ENCODE results near the gene LPAR2. TPM values are rescaled to one million over a fixed set of nuclear protein-coding genes. Genes with fewer than 3 reads are reported as not detected.
"Not testable (repeated sequence)": the region's sequence is repeated elsewhere in the genome, so short reads cannot be mapped to it uniquely, and the experiment has no call there.

Gene LPAR2
- total RNA-seq, 1 donor from 2014 or later = 40.3 TPM

- Histone ChIP-seq H3K27ac (peak within 1 kb of the TSS; percentile 93), H3K4me3 (peak within 1 kb of the TSS; percentile 94), H3K27me3 (ENCODE audit: low read depth) (no peaks in the 10 kb centered on the region), H3K36me3 (peaks cover 11% of the 10 kb centered on the region), H3K9me3 (no peaks in the 10 kb centered on the region), H3K4me1 (peaks cover 19% of the 10 kb centered on the region)
- intact Hi-C loops (cut with DNase I) = no loop called here
- ATAC-seq (peak; percentile 91), DNase-seq (peak; percentile 96)
- TF ChIP-seq, protein P1, sequence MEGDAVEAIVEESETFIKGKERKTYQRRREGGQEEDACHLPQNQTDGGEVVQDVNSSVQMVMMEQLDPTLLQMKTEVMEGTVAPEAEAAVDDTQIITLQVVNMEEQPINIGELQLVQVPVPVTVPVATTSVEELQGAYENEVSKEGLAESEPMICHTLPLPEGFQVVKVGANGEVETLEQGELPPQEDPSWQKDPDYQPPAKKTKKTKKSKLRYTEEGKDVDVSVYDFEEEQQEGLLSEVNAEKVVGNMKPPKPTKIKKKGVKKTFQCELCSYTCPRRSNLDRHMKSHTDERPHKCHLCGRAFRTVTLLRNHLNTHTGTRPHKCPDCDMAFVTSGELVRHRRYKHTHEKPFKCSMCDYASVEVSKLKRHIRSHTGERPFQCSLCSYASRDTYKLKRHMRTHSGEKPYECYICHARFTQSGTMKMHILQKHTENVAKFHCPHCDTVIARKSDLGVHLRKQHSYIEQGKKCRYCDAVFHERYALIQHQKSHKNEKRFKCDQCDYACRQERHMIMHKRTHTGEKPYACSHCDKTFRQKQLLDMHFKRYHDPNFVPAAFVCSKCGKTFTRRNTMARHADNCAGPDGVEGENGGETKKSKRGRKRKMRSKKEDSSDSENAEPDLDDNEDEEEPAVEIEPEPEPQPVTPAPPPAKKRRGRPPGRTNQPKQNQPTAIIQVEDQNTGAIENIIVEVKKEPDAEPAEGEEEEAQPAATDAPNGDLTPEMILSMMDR (IDR thresholded peaks at IDR 0.05) = no peak
Measured at GRCh38 chr19:19668230-19669012, 40.4 kb upstream of the LPAR2 start, which contains the start of gene ZNF101. Gene ZNF101 (plus strand): TSS chr19:19668839. CDS start chr19:19668964, 125 bp downstream.

DNA sequence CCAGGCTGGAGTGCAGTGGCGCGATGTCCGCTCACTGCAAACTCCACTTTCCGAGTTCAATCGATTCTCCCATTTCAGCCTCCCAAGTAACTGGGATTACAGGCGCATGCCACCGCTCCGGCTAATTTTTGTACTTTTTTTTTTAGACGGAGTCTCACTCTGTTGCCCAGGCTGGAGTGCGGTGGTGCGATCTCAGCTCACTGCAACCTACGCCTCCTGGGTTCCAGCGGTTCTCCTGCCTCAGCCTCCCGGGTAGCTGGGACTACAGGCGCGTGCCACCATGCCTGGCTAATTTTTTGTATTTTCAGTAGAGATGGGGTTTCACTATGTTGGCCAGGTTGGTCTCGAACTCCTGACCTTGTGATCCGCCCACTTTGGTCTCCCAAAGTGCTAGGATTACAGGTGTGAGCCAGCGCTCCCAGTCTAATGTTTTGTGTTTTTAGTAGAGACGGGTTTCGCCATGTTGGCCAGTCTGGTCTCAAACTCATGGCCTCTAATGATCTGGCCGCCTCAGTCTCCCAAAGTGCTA lies 37.5 kb upstream of the LPAR2 start:
- intact Hi-C loops (cut with DNase I); DNase-seq; H3K27me3 ChIP-seq (ENCODE audit: low read depth); H3K36me3 ChIP-seq; H3K4me3 ChIP-seq; ATAC-seq; H3K9me3 ChIP-seq; H3K27ac ChIP-seq: not testable (repeated sequence)
- H3K4me1 ChIP-seq = peaks cover 43% of the 10 kb centered on the region

DNA sequence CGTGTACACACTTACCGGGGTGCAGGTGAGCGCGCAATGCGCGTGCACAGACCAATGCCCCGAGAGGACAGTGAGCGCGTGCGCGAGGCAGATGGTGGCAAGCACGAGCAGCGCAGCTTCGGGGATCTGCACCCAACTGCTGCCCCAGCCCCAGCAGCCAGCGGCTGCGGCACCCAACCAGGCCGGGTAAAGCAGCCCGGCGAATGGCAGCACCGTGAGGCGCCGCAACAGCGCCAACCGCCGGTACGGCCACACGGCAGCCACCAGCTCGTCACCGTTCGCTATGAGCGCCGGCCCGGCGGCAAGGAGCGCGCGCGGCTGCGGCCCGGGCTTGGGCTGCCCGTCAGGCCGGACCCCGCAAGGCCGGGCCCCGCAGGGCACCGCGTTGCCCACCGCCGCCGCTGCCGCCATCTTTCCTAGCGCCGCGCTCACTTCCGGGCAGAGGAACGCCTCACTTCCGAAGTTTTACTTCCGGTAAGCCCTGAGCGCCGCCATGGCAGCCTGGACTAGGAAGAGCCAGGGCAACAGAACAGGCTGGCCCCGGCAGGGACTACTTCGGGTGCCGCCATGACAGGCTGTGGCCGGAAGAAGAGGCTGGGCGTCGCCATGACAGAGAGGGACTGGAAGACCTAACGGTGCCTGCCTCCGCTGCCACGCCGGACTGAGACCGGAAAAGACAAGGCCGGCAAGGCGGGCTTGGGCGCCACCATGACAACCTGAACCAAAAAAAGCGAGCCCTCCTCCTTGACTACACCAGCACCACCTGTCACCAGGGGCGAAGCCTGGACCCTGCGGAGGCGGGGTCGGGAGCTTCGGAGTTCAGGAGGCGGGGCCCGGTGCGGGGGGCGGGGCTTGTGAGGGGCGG lies 35.5 kb upstream of the LPAR2 start, which contains the start of gene ATP13A1:
Gene ATP13A1, minus strand, starts transcription at position 421 of the 865 bp plus-strand sequence. Its CDS starts 10 bp downstream, at position 411.
- H3K36me3 ChIP-seq = peaks cover 18% of the 10 kb centered on the region
- intact Hi-C loops (cut with DNase I) = no loop called here
- TF ChIP-seq, protein P1 (IDR thresholded peaks at IDR 0.05) = no peak
- H3K27me3 ChIP-seq (ENCODE audit: low read depth) = no peaks in the 10 kb centered on the region
- ATAC-seq (peak; percentile 96), DNase-seq (peak; percentile 99)
- H3K27ac ChIP-seq = peak within 1 kb of the TSS; percentile 96
- H3K4me3 ChIP-seq = peak within 1 kb of the TSS; percentile 99
- H3K9me3 ChIP-seq = no peaks in the 10 kb centered on the region
- peaks cover 32% of the 10 kb centered on the region for H3K4me1 ChIP-seq

DNA sequence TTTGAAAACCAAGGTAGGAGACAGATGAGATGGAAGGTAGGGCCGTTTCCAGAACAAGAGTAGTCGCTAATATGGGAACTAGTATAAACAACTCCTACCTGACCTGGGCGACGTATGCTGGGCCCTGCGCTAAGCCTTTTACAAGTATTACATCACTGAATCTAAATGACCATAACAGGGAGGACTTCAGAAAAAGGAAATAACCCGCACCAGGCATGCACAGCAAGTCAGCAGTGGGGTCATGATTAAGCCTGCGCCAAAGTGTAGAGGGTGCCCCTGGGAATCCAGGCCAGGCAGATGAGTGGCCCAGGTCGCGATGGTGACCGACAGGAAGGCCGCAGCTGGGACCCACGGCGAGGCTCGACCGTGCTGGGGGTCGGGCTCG lies 34.8 kb upstream of the LPAR2 start:
- ATAC-seq = no peak
- Histone ChIP-seq H3K4me3 (peak overlapping the region; percentile 99), H3K36me3 (peaks cover 25% of the 10 kb centered on the region), H3K27me3 (ENCODE audit: low read depth) (no peaks in the 10 kb centered on the region), H3K9me3 (no peaks in the 10 kb centered on the region), H3K27ac (peak overlapping the region; percentile 96), H3K4me1 (peaks cover 29% of the 10 kb centered on the region)
- DNase-seq = no peak
- TF ChIP-seq, protein P1 (IDR thresholded peaks at IDR 0.05) = no peak
- intact Hi-C loops (cut with DNase I) = no loop called here

- Histone ChIP-seq H3K36me3 (peaks cover 30% of the 10 kb centered on the region), H3K27ac (peak overlapping the region; percentile 96), H3K4me3 (peak overlapping the region; percentile 99), H3K4me1 (peaks cover 24% of the 10 kb centered on the region), H3K27me3 (ENCODE audit: low read depth) (no peaks in the 10 kb centered on the region), H3K9me3 (no peaks in the 10 kb centered on the region)
- TF ChIP-seq, protein P1 (IDR thresholded peaks at IDR 0.05) = no peak
- ATAC-seq = no peak
- intact Hi-C loops (cut with DNase I) = no loop called here
- DNase-seq = peak; percentile 33
Measured at GRCh38 chr19:19662344-19662743, 34.3 kb upstream of the LPAR2 start.

All from lower lobe of right lung (tissue), 2 donors.